HEK293T (cell line): ENCODE results near the gene SLC39A13.

Experiments used
- CTCF ChIA-PET: fragments of 350-600 bp; formaldehyde crosslinking; extraction: SDS; loops from one replicate; lab custom pipeline; 2021; ENCODE audit warnings: antibody characterized with exemption, inconsistent platforms; lab: Yijun Ruan, JAX
- POLR2A ChIA-PET: fragments of 350-600 bp; formaldehyde crosslinking; extraction: SDS; loops from one replicate; lab custom pipeline; 2020; ENCODE audit warnings: antibody characterized with exemption, inconsistent platforms; lab: Yijun Ruan, JAX
- DNase-seq: peaks from one replicate; pipeline ENCODE4 v3.0.0; 2012; ENCODE audit warnings: mixed read lengths; ENCODE audit errors: extremely low spot score
- ARNT ChIP-seq: fragments of 450-650 bp; IDR thresholded peaks from 2 replicates; pipeline ENCODE4 v1.6.1; 2017; ENCODE audit warnings: mild to moderate bottlenecking
- BHLHE40 ChIP-seq: fragments of 450-650 bp; IDR thresholded peaks from 2 replicates; pipeline ENCODE4 v1.6.1; 2016; ENCODE audit warnings: mild to moderate bottlenecking, moderate library complexity, borderline replicate concordance
- CTBP1 ChIP-seq: fragments of 450-650 bp; IDR thresholded peaks from 2 replicates; pipeline ENCODE4 v1.6.1; 2016; ENCODE audit warnings: borderline replicate concordance
- ELF4 ChIP-seq: fragments of 450-650 bp; IDR thresholded peaks from 2 replicates; pipeline ENCODE4 v1.6.1; 2017; ENCODE audit warnings: antibody characterized with exemption
- FOXA1 ChIP-seq: fragments of 450-650 bp; IDR thresholded peaks from 2 replicates; pipeline ENCODE4 v1.6.1; 2016; ENCODE audit warnings: mild to moderate bottlenecking
- FOXK2 ChIP-seq: fragments of 450-650 bp; IDR thresholded peaks from 2 replicates; pipeline ENCODE4 v1.6.1; 2016; ENCODE audit warnings: mild to moderate bottlenecking
- FOXM1 ChIP-seq: fragments of 450-650 bp; IDR thresholded peaks from 2 replicates; pipeline ENCODE4 v1.6.1; 2017; ENCODE audit warnings: mild to moderate bottlenecking, borderline replicate concordance
- HDGF ChIP-seq: fragments of 450-650 bp; IDR thresholded peaks from 2 replicates; pipeline ENCODE4 v1.6.1; 2017; ENCODE audit warnings: antibody characterized with exemption, borderline replicate concordance
- L3MBTL2 ChIP-seq: fragments of 450-650 bp; conservative IDR thresholded peaks from 2 replicates; pipeline ENCODE4 v1.6.1; 2016; ENCODE audit warnings: mild to moderate bottlenecking
- LEF1 ChIP-seq: fragments of 450-650 bp; IDR thresholded peaks from 2 replicates; pipeline ENCODE4 v1.6.1; 2017; ENCODE audit warnings: mild to moderate bottlenecking, borderline replicate concordance
- NFRKB ChIP-seq: fragments of 450-650 bp; IDR thresholded peaks from 2 replicates; pipeline ENCODE4 v1.6.1; 2016; ENCODE audit warnings: mild to moderate bottlenecking, moderate library complexity
- SP1 ChIP-seq: fragments of 450-650 bp; IDR thresholded peaks from 2 replicates; pipeline ENCODE4 v1.6.1; 2017
- SUZ12 ChIP-seq: fragments of 450-650 bp; IDR thresholded peaks from 2 replicates; pipeline ENCODE4 v1.6.1; 2016; ENCODE audit warnings: mild to moderate bottlenecking
- TARDBP ChIP-seq: fragments of 450-650 bp; IDR thresholded peaks from 2 replicates; pipeline ENCODE4 v1.6.1; 2016
- ZNF384 ChIP-seq: fragments of 450-650 bp; IDR thresholded peaks from 2 replicates; pipeline ENCODE4 v1.6.1; 2016
- TF ChIP-seq, protein P1 (sequence below): fragments of 450-650 bp; IDR thresholded peaks from 2 replicates; pipeline ENCODE4 v1.6.1; 2016

Gene SLC39A13

DNA sequence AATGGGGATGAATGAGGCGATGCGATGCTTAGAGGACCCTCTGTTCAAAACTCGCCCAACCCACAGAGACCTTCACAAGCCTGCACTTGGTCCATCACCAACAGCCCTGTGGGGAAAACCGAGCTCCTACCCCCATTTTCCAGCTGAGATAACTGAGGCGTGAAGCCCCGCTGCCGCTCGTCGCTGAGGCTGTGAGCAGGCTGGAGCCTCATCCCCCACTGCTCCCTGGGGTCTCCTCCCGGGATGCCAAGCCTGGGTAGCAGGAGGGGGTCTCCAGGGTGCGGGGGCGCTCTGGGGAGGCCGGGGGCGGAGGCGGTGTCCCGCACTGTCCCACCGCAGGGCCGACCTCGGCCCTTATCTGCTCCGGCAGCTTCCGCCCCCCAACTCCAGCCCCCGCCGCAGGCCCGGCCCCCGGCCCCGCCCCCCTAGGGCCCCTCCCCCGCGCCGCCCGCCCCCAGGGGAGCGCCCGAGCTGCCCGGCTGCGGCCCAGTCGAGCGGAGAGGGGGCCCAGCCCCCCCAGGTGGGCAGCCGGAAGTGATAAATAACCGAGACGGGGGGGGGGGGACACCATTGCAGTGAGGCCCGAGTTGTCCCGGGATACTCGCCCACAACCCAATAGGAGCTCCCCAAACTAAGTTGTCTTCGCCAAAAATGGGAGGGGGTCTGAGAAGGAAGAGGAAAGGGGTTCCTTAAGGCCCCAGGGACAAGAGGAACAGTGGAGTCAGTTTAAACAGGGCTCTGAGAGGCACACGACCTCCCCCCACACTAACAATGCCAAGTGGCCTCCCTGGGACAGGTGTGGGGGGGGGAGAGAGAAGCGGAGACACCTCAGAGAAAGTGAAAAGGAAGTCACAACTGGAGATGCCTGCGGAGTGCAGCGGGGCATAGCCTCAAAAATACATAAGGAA lies 8.3 kb upstream of the SLC39A13 start:
- POLR2A ChIA-PET, result interaction anchor here (0.9 to 2.3 kb wide), 7 partner anchors 9 to 151 kb away, joined by 3 to 6 read pairs (median 3); partner anchors contain the start of genes ACP2 and SLC39A13
- CTCF ChIA-PET, result interaction anchor here (1.6 kb wide), 1 partner anchor 26 kb away, joined by 8 read pairs; no protein-coding TSS in a partner anchor
- TF ChIP-seq FOXM1 (no peak), HDGF (no peak), CTBP1 (no peak), ZNF384 (no peak), TARDBP (no peak), ARNT (no peak), BHLHE40 (no peak), ELF4 (no peak), FOXA1 (no peak), FOXK2 (no peak), SUZ12 (no peak), LEF1 (no peak), NFRKB (no peak), L3MBTL2 (no peak), SP1 (no peak)
- TF ChIP-seq, protein P1, sequence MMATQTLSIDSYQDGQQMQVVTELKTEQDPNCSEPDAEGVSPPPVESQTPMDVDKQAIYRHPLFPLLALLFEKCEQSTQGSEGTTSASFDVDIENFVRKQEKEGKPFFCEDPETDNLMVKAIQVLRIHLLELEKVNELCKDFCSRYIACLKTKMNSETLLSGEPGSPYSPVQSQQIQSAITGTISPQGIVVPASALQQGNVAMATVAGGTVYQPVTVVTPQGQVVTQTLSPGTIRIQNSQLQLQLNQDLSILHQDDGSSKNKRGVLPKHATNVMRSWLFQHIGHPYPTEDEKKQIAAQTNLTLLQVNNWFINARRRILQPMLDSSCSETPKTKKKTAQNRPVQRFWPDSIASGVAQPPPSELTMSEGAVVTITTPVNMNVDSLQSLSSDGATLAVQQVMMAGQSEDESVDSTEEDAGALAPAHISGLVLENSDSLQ, result no peak
- no peak for DNase-seq

DNA sequence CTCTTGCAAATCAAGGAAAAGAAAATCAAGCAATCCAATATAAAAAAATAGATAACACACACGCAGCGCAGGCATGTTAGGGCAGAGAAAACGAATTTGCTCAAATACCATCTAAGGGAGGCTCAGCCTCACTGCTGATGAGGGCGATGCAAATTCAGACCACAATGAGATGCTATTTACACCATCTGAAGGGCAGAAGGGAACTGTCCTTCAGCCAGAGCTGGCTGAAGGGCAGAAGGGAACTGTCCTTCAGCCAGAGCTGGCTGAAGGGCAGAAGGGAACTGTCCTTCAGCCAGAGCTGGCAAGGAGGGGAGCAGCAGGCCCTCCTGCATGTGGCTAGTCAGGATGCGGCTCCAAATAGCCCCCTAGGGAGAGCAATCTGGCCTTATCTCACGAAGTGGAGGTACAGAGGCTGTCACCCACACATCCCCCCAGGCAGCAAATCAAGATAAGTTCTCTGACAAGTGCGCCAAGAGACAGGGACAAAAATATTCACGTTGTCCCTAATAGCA lies 7.6 kb upstream of the SLC39A13 start:
- no peak for DNase-seq
- TF ChIP-seq SUZ12, result no peak
- TF ChIP-seq ARNT, result no peak
- TF ChIP-seq ZNF384, result no peak
- no peak for TF ChIP-seq FOXA1
- no peak for TF ChIP-seq BHLHE40
- no peak for TF ChIP-seq TARDBP
- TF ChIP-seq, protein P1, result no peak
- TF ChIP-seq HDGF, result no peak
- TF ChIP-seq NFRKB, result no peak
- TF ChIP-seq L3MBTL2, result no peak
- TF ChIP-seq SP1, result no peak
- no peak for TF ChIP-seq CTBP1
- ChIA-PET CTCF (interaction anchor here (1.6 kb wide), 1 partner anchor 26 kb away, joined by 8 read pairs; no protein-coding TSS in a partner anchor), POLR2A (interaction anchor here (0.9 to 2.3 kb wide), 5 partner anchors 8 to 27 kb away, joined by 3 to 6 read pairs (median 5); partner anchors contain the start of gene SLC39A13)

DNA sequence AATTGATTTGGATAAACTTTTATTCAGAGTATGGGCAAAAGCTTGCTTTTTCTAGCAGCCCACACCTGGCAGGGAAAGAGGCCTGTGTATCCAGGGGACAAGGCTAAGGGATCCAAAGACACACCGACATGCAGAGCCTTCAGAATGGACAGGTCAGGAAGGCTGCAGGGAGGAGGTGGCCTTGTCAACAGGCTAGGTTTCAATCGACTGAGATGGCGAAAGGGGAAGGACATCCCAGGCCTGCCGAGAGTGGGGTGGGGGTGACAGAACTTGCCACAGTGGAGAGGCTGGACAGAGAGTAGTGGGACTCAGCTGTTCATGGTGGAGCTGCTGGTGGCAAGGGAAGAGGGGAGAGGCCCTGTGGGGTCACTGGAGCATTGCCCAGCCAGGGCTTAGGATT lies 5.3 kb upstream of the SLC39A13 start:
- POLR2A ChIA-PET, result no interaction called here
- CTCF ChIA-PET, result interaction anchor here (0.6 to 1.3 kb wide), 2 partner anchors 9 to 29 kb away, joined by 3 to 4 read pairs; no protein-coding TSS in a partner anchor

DNA sequence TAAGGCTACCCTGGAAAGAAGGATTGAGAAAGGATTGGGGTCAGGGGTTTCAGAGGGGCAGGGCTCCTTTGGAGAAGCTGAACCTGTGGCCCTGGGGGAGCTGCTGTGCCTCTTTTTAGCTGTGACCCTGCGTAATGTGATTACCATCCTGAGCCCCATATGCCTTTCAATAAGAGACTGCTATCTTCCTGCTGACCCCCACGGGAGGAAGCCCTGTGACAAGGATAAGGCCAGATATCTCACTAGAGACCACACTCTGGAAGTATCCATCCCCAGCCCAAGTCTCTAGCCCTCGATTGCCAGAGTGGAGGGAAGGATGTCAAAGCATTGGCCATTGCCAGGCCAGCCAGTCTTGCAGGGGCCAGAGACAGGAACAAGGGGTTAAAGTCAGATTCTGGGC lies 4.8 kb upstream of the SLC39A13 start:
- DNase-seq, result no peak
- ChIA-PET CTCF (interaction anchor here (0.6 to 1.3 kb wide), 2 partner anchors 8 to 29 kb away, joined by 3 to 4 read pairs; no protein-coding TSS in a partner anchor), POLR2A (no interaction called here)
- TF ChIP-seq, protein P1, result no peak
- TF ChIP-seq BHLHE40 (no peak), FOXM1 (no peak), SUZ12 (no peak), ZNF384 (no peak), FOXA1 (no peak)

More for the DNA sequence above, 5.3 kb upstream of the SLC39A13 start:
- no peak for TF ChIP-seq SP1
- TF ChIP-seq ARNT, result no peak
- TF ChIP-seq ZNF384, result no peak
- TF ChIP-seq L3MBTL2, result no peak
- TF ChIP-seq FOXK2, result no peak
- no peak for TF ChIP-seq LEF1
- TF ChIP-seq FOXA1, result no peak
- TF ChIP-seq HDGF, result no peak
- TF ChIP-seq BHLHE40, result no peak
- TF ChIP-seq NFRKB, result no peak
- no peak for TF ChIP-seq TARDBP
- TF ChIP-seq, protein P1, result no peak
- TF ChIP-seq ELF4, result no peak
- TF ChIP-seq FOXM1, result no peak
- no peak for TF ChIP-seq CTBP1
- TF ChIP-seq SUZ12, result no peak
- DNase-seq, result no peak
